ENCODE data around the gene SLC6A12.

Gene SLC6A12

GRCh38 chr12:225012-225411, 11.1 kb upstream of the SLC6A12 start (continued):
- TF ChIP-seq ZNF560 (tag by site-specific recombination; IDR thresholded peaks at IDR 0.05; ENCODE audit: borderline replicate concordance) (no peak), HOXD13 (CRISPR knock-in tag; IDR thresholded peaks at IDR 0.05; ENCODE audit: borderline replicate concordance) (no peak)

- Histone ChIP-seq H3K4me3 (ENCODE audit: low read depth, low read length) (no peak overlapping the region), H3K4me1 (ENCODE audit: control insufficient read depth, insufficient read depth, low read length) (no peaks in the 10 kb centered on the region; the same call in 1 of the 2 replicates), H3K36me3 (ENCODE audit: control insufficient read depth in 2 of 2, insufficient read depth in 1 of 2, low read length in 2 of 2) (no peaks in the 10 kb centered on the region), H3K9me3 (ENCODE audit: control insufficient read depth, insufficient read depth, low read depth, low read length) (no peaks in the 10 kb centered on the region), H3K27ac (ENCODE audit: extremely low read depth, low read depth, low read length) (no peak overlapping the region)
- TF ChIP-seq ZNF544 (tag by site-specific recombination; IDR thresholded peaks at IDR 0.05) (no peak), TSHZ1 (tag by site-specific recombination; IDR thresholded peaks at IDR 0.05; ENCODE audit: borderline replicate concordance) (no peak), OVOL3 (tag by site-specific recombination; IDR thresholded peaks at IDR 0.05) (no peak), TRIM28 (IDR thresholded peaks at IDR 0.05; ENCODE audit: borderline replicate concordance, low read length) (no peak), SP2 (tag by site-specific recombination; IDR thresholded peaks at IDR 0.05) (no peak), ZNF302 (tag by site-specific recombination; IDR thresholded peaks at IDR 0.05; ENCODE audit: low read depth) (no peak), ZNF830 (tag by site-specific recombination; IDR thresholded peaks at IDR 0.05; ENCODE audit: low read depth) (no peak), KLF10 (tag by site-specific recombination; IDR thresholded peaks at IDR 0.05) (no peak), ZNF362 (tag by site-specific recombination; IDR thresholded peaks at IDR 0.05) (no peak), ZNF174 (tag by site-specific recombination; IDR thresholded peaks at IDR 0.05) (no peak), ZNF214 (tag by site-specific recombination; IDR thresholded peaks at IDR 0.05; ENCODE audit: borderline replicate concordance) (no peak), ZNF558 (tag by site-specific recombination; IDR thresholded peaks at IDR 0.05) (no peak), ZNF112 (tag by site-specific recombination; IDR thresholded peaks at IDR 0.05) (no peak)
- ChIA-PET CTCF (interaction anchor here (0.7 kb wide), 1 partner anchor 36 kb away, joined by 5 read pairs; no protein-coding TSS in a partner anchor), POLR2A (no interaction called here)
These were observed 10.4 kb upstream of the SLC6A12 start for GRCh38 chr12:224330-224729.

- TF ChIP-seq ZBTB8A (tag by site-specific recombination; IDR thresholded peaks at IDR 0.05) (no peak), TRIM28 (IDR thresholded peaks at IDR 0.05; ENCODE audit: borderline replicate concordance, low read length) (no peak), ZNF626 (tag by site-specific recombination; IDR thresholded peaks at IDR 0.05) (no peak), SP3 (tag by site-specific recombination; IDR thresholded peaks at IDR 0.05) (no peak), WT1 (tag by site-specific recombination; IDR thresholded peaks at IDR 0.05) (no peak), KLF9 (tag by site-specific recombination; IDR thresholded peaks at IDR 0.05; ENCODE audit: low read depth) (no peak), ZNF366 (tag by site-specific recombination; conservative IDR thresholded peaks at IDR 0.05) (no peak), ZNF660 (tag by site-specific recombination; IDR thresholded peaks at IDR 0.05) (no peak), ATF2 (tag by site-specific recombination; IDR thresholded peaks at IDR 0.05; ENCODE audit: low read depth) (no peak), ZNF677 (tag by site-specific recombination; IDR thresholded peaks at IDR 0.05) (no peak)
- Histone ChIP-seq H3K27ac (ENCODE audit: extremely low read depth, low read depth, low read length) (no peak overlapping the region), H3K4me3 (ENCODE audit: low read depth, low read length) (no peak overlapping the region), H3K4me1 (ENCODE audit: control insufficient read depth, insufficient read depth, low read length) (no peaks in the 10 kb centered on the region; the same call in 1 of the 2 replicates), H3K36me3 (ENCODE audit: control insufficient read depth in 2 of 2, insufficient read depth in 1 of 2, low read length in 2 of 2) (no peaks in the 10 kb centered on the region), H3K9me3 (ENCODE audit: control insufficient read depth, insufficient read depth, low read depth, low read length) (no peaks in the 10 kb centered on the region)
- ChIA-PET CTCF (interaction anchor here (0.7 kb wide), 1 partner anchor 35 kb away, joined by 5 read pairs; no protein-coding TSS in a partner anchor), POLR2A (no interaction called here)
These were observed 9.9 kb upstream of the SLC6A12 start for GRCh38 chr12:223841-224240.
